CD4-positive, alpha-beta T cell treated with Interleukin-4 for 1 hour (primary cell): ENCODE data around the gene FHL2.
A peak's percentile ranks its signal among the peaks of the same experiment; 100 is the strongest.
"Not testable (repeated sequence)": the region's sequence is repeated elsewhere in the genome, so short reads cannot be mapped to it uniquely, and the experiment has no call there.

Experiments used
- DNase-seq, 2 donors: peaks; one replicate each; pipeline ENCODE4 v3.0.0-alpha.2; 2020 to 2022

FHL2 gene

GRCh38 chr2:105336786-105337121 lies 62.1 kb downstream of the FHL2 start:
- DNase-seq, result no peak

- DNase-seq, result no peak
Observed at GRCh38 chr2:105335469-105335868, 63.4 kb downstream of the FHL2 start.

GRCh38 chr2:105334211-105334610 lies 64.6 kb downstream of the FHL2 start:
- DNase-seq, result no peak

GRCh38 chr2:105330681-105331375 lies 68.0 kb downstream of the FHL2 start:
- DNase-seq, result no peak

GRCh38 chr2:105329561-105330495 lies 69.0 kb downstream of the FHL2 start, which contains the start of gene TGFBRAP1:
TSS of gene TGFBRAP1 (minus strand) at chr2:105329735. CDS start at chr2:105308301, 21,434 bp downstream.
- peak; percentile 44 to 56 for DNase-seq

- DNase-seq, result no peak
Observed at GRCh38 chr2:105329197-105329554, 69.7 kb downstream of the FHL2 start.

- DNase-seq, result peak; percentile 28 to 39
Observed at GRCh38 chr2:105328281-105329196, 70.3 kb downstream of the FHL2 start.

- DNase-seq, result no peak
Observed at GRCh38 chr2:105327690-105328089, 71.2 kb downstream of the FHL2 start.

- not testable (repeated sequence) for DNase-seq
Observed at GRCh38 chr2:105327271-105327670, 71.6 kb downstream of the FHL2 start.

- no peak for DNase-seq
Observed at GRCh38 chr2:105325389-105325963, 73.4 kb downstream of the FHL2 start.

GRCh38 chr2:105324732-105325131 lies 74.1 kb downstream of the FHL2 start:
- no peak for DNase-seq

- no peak for DNase-seq
Observed at GRCh38 chr2:105324101-105324500, 74.8 kb downstream of the FHL2 start.

GRCh38 chr2:105323111-105323510 lies 75.7 kb downstream of the FHL2 start:
- no peak for DNase-seq

GRCh38 chr2:105321875-105322646 lies 76.8 kb downstream of the FHL2 start:
- DNase-seq, result no peak

- no peak for DNase-seq
Observed at GRCh38 chr2:105320651-105321215, 78.1 kb downstream of the FHL2 start.

- no peak for DNase-seq
Observed at GRCh38 chr2:105317937-105318336, 80.9 kb downstream of the FHL2 start.

- DNase-seq, result no peak
Observed at GRCh38 chr2:105315314-105315713, 83.5 kb downstream of the FHL2 start.

- no peak for DNase-seq
Observed at GRCh38 chr2:105313877-105314276, 85.0 kb downstream of the FHL2 start.
